CD4-positive, CD25-positive, alpha-beta regulatory T cell (primary cell): ENCODE data around the gene LLGL1. TPM values are rescaled to one million over a fixed set of nuclear protein-coding genes. Genes with fewer than 3 reads are reported as not detected.

Experiments used
- ATAC-seq, 2 donors: fragments of 150-1000 bp; cut with Tn5 transposase; one replicate each; pipeline ENCODE4 v1.10.0; 2021; ENCODE audit warnings: low read depth in 2 of 2, moderate number of reproducible peaks in 2 of 2, moderate library complexity in 1 of 2
- DNase-seq, 3 donors: peaks; one replicate each; pipeline versions ENCODE4 v3.0.0 to v3.0.0-alpha.2; 2012 to 2022; ENCODE audit warnings: mixed read lengths in 1 of 3
- H3K27ac ChIP-seq: one replicate; pipeline ENCODE4 v1.7.0; 2013; ENCODE audit warnings: mild to moderate bottlenecking, low read length; ENCODE audit not compliant: insufficient read depth, poor library complexity, severe bottlenecking
- H3K27me3 ChIP-seq: one replicate; pipeline ENCODE4 v1.7.0; 2013; ENCODE audit warnings: low read length; ENCODE audit not compliant: control insufficient read depth, insufficient read depth
- H3K36me3 ChIP-seq: one replicate; pipeline ENCODE4 v1.7.0; 2013; ENCODE audit warnings: mild to moderate bottlenecking, low read length, moderate library complexity; ENCODE audit not compliant: control insufficient read depth, insufficient read depth
- H3K4me1 ChIP-seq: 2 replicates; pipeline ENCODE4 v1.7.0; 2013; ENCODE audit warnings: mild to moderate bottlenecking, low read length; ENCODE audit not compliant: insufficient read depth, control insufficient read depth, poor library complexity, severe bottlenecking
- H3K4me3 ChIP-seq: one replicate; pipeline ENCODE4 v1.7.0; 2013; ENCODE audit warnings: low read depth, mild to moderate bottlenecking, low read length, moderate library complexity
- H3K9me3 ChIP-seq, 2 experiments: 1 replicate in 1 of 2; 2 replicates in 1 of 2; pipeline ENCODE4 v1.7.0; 2013; ENCODE audit warnings: low read length in 2 of 2, mild to moderate bottlenecking in 1 of 2, moderate library complexity in 1 of 2; ENCODE audit not compliant: control insufficient read depth in 2 of 2
- H3K27ac Mint-ChIP-seq, 3 donors: one replicate each; pipeline ENCODE4 v1.8.0; 2020 to 2022; ENCODE audit warnings: mild to moderate bottlenecking in 3 of 3, mixed read lengths in 3 of 3, moderate library complexity in 2 of 3
- H3K27me3 Mint-ChIP-seq: one replicate; pipeline ENCODE4 v1.8.0; 2022; ENCODE audit warnings: mild to moderate bottlenecking, mixed read lengths
- H3K36me3 Mint-ChIP-seq: one replicate; pipeline ENCODE4 v1.8.0; 2020; ENCODE audit warnings: mixed read lengths
- H3K4me1 Mint-ChIP-seq, 4 donors: one replicate each; pipeline ENCODE4 v1.8.0; 2020 to 2022; ENCODE audit warnings: mixed read lengths in 4 of 4, mild to moderate bottlenecking in 1 of 4
- H3K4me3 Mint-ChIP-seq, 4 donors: one replicate each; pipeline ENCODE4 v1.8.0; 2020 to 2022; ENCODE audit warnings: mild to moderate bottlenecking in 4 of 4, mixed read lengths in 4 of 4, moderate library complexity in 3 of 4
- H3K9me3 Mint-ChIP-seq, 7 donors: one replicate each; pipeline ENCODE4 v1.8.0; 2020 to 2022; ENCODE audit warnings: mixed read lengths in 7 of 7, mild to moderate bottlenecking in 3 of 7, moderate library complexity in 2 of 7
- polyA plus RNA-seq, 4 donors: library from polyadenylated mRNA; unstranded; fragments of 300-500 nt; fragmentation: Illumina TruSeq; gene quantifications; one replicate each; pipeline ENCODE4 v1.2.3, GENCODE V29; 2021
- total RNA-seq: library from RNA; stranded (reverse); gene quantifications from one replicate; pipeline ENCODE4 v1.2.3, GENCODE V29; 2022

The LLGL1 gene
- total and polyA plus RNA-seq, 5 donors from 2014 or later, result 1.0 to 16.6 (median 2.0) TPM

- Histone ChIP-seq H3K4me3 (no peak overlapping the region), H3K27ac (no peak overlapping the region), H3K9me3 (no peaks in the 10 kb centered on the region), H3K4me1 (peaks cover 9% of the 10 kb centered on the region), H3K27me3 (no peaks in the 10 kb centered on the region), H3K36me3 (peaks cover 13% of the 10 kb centered on the region)
- Mint-ChIP-seq H3K27me3 (no peaks in the 10 kb centered on the region), H3K36me3 (peaks cover 7% of the 10 kb centered on the region), H3K9me3 (peaks cover 0 to 2% (median 0%) of the 10 kb centered on the region in 7 donors), H3K27ac (no peak overlapping the region), H3K4me3 (no peak overlapping the region), H3K4me1 (peaks cover 0 to 35% (median 12%) of the 10 kb centered on the region in 4 donors)
- DNase-seq (no peak), ATAC-seq (no peak)
Measured at GRCh38 chr17:18231164-18231563, 5.7 kb downstream of the LLGL1 start.

GRCh38 chr17:18233803-18234518 lies 8.5 kb downstream of the LLGL1 start:
- no peak for ATAC-seq
- Mint-ChIP-seq H3K4me3 (peak overlapping the region in 1 of 4 donors; percentile 12), H3K9me3 (no peaks in the 10 kb centered on the region), H3K27ac (no peak overlapping the region), H3K27me3 (no peaks in the 10 kb centered on the region), H3K4me1 (peaks cover 0 to 9% (median 0%) of the 10 kb centered on the region in 4 donors), H3K36me3 (peaks cover 13% of the 10 kb centered on the region)
- no peak overlapping the region for H3K4me3 ChIP-seq
- no peaks in the 10 kb centered on the region for H3K4me1 ChIP-seq
- H3K9me3 ChIP-seq, result no peaks in the 10 kb centered on the region
- H3K27me3 ChIP-seq, result no peaks in the 10 kb centered on the region
- DNase-seq, result no peak
- no peak overlapping the region for H3K27ac ChIP-seq
- peaks cover 13% of the 10 kb centered on the region for H3K36me3 ChIP-seq

GRCh38 chr17:18234853-18235380 lies 9.5 kb downstream of the LLGL1 start:
- Mint-ChIP-seq H3K36me3 (peaks cover 13% of the 10 kb centered on the region), H3K9me3 (no peaks in the 10 kb centered on the region), H3K27me3 (no peaks in the 10 kb centered on the region), H3K4me3 (no peak overlapping the region), H3K27ac (no peak overlapping the region), H3K4me1 (peaks cover 0 to 2% (median 0%) of the 10 kb centered on the region in 4 donors)
- no peak for ATAC-seq
- Histone ChIP-seq H3K36me3 (peaks cover 13% of the 10 kb centered on the region), H3K27me3 (no peaks in the 10 kb centered on the region), H3K27ac (no peak overlapping the region), H3K4me1 (no peaks in the 10 kb centered on the region), H3K9me3 (no peaks in the 10 kb centered on the region), H3K4me3 (no peak overlapping the region)
- DNase-seq, result no peak

- no peaks in the 10 kb centered on the region for H3K4me1 Mint-ChIP-seq
- Histone ChIP-seq H3K36me3 (peaks cover 13% of the 10 kb centered on the region), H3K4me3 (no peak overlapping the region), H3K9me3 (no peaks in the 10 kb centered on the region), H3K4me1 (no peaks in the 10 kb centered on the region), H3K27me3 (no peaks in the 10 kb centered on the region), H3K27ac (no peak overlapping the region)
- H3K9me3 Mint-ChIP-seq, result no peaks in the 10 kb centered on the region
- H3K27ac Mint-ChIP-seq, result peak overlapping the region in 2 of 3 donors; percentile 41 to 76
- peaks cover 13% of the 10 kb centered on the region for H3K36me3 Mint-ChIP-seq
- ATAC-seq (no peak), DNase-seq (no peak)
- no peaks in the 10 kb centered on the region for H3K27me3 Mint-ChIP-seq
- no peak overlapping the region for H3K4me3 Mint-ChIP-seq
Measured at GRCh38 chr17:18235743-18236256, 10.4 kb downstream of the LLGL1 start.

GRCh38 chr17:18236494-18236893 lies 11.1 kb downstream of the LLGL1 start:
- H3K27me3 ChIP-seq, result no peaks in the 10 kb centered on the region
- peak overlapping the region in 2 of 3 donors; percentile 41 to 42 for H3K27ac Mint-ChIP-seq
- no peaks in the 10 kb centered on the region for H3K4me1 ChIP-seq
- H3K9me3 Mint-ChIP-seq, result no peaks in the 10 kb centered on the region
- H3K36me3 Mint-ChIP-seq, result peaks cover 13% of the 10 kb centered on the region
- DNase-seq (no peak), ATAC-seq (no peak)
- H3K4me1 Mint-ChIP-seq, result no peaks in the 10 kb centered on the region
- no peak overlapping the region for H3K4me3 Mint-ChIP-seq
- no peaks in the 10 kb centered on the region for H3K27me3 Mint-ChIP-seq
- peaks cover 13% of the 10 kb centered on the region for H3K36me3 ChIP-seq
- no peak overlapping the region for H3K27ac ChIP-seq
- no peaks in the 10 kb centered on the region for H3K9me3 ChIP-seq
- H3K4me3 ChIP-seq, result no peak overlapping the region

- ATAC-seq, result no peak
- H3K36me3 ChIP-seq, result peaks cover 8% of the 10 kb centered on the region
- Mint-ChIP-seq H3K4me1 (no peaks in the 10 kb centered on the region), H3K36me3 (peaks cover 13% of the 10 kb centered on the region), H3K4me3 (no peak overlapping the region), H3K27me3 (no peaks in the 10 kb centered on the region), H3K27ac (no peak overlapping the region), H3K9me3 (no peaks in the 10 kb centered on the region)
- no peaks in the 10 kb centered on the region for H3K4me1 ChIP-seq
- no peak overlapping the region for H3K4me3 ChIP-seq
- no peaks in the 10 kb centered on the region for H3K27me3 ChIP-seq
- no peak for DNase-seq
- H3K9me3 ChIP-seq, result no peaks in the 10 kb centered on the region
- H3K27ac ChIP-seq, result no peak overlapping the region
Measured at GRCh38 chr17:18237461-18237860, 12.0 kb downstream of the LLGL1 start.

- Histone ChIP-seq H3K27ac (no peak overlapping the region), H3K4me3 (no peak overlapping the region), H3K9me3 (no peaks in the 10 kb centered on the region), H3K27me3 (no peaks in the 10 kb centered on the region), H3K4me1 (no peaks in the 10 kb centered on the region), H3K36me3 (peaks cover 7% of the 10 kb centered on the region)
- H3K9me3 Mint-ChIP-seq, result no peaks in the 10 kb centered on the region
- H3K4me3 Mint-ChIP-seq, result no peak overlapping the region
- H3K27me3 Mint-ChIP-seq, result no peaks in the 10 kb centered on the region
- DNase-seq, result no peak
- H3K4me1 Mint-ChIP-seq, result no peaks in the 10 kb centered on the region
- ATAC-seq, result no peak
- H3K27ac Mint-ChIP-seq, result no peak overlapping the region
- peaks cover 13% of the 10 kb centered on the region for H3K36me3 Mint-ChIP-seq
Measured at GRCh38 chr17:18238299-18238698, 12.9 kb downstream of the LLGL1 start.

GRCh38 chr17:18240449-18240848 lies 15.0 kb downstream of the LLGL1 start:
- Mint-ChIP-seq H3K9me3 (no peaks in the 10 kb centered on the region), H3K4me1 (no peaks in the 10 kb centered on the region), H3K4me3 (no peak overlapping the region), H3K27ac (no peak overlapping the region), H3K27me3 (no peaks in the 10 kb centered on the region), H3K36me3 (peaks cover 9% of the 10 kb centered on the region)
- Histone ChIP-seq H3K4me3 (no peak overlapping the region), H3K9me3 (no peaks in the 10 kb centered on the region), H3K36me3 (peaks cover 8% of the 10 kb centered on the region), H3K27ac (no peak overlapping the region), H3K27me3 (no peaks in the 10 kb centered on the region), H3K4me1 (no peaks in the 10 kb centered on the region)
- DNase-seq (no peak), ATAC-seq (no peak)
